A549 (cell line): ENCODE results near the gene HMGN3.

ENCODE experiments used
- CEBPB ChIP-seq, 2 experiments: fragments of >200 bp in 1 of 2; sonication (Bioruptor Twin) in 1 of 2; formaldehyde crosslinking in 1 of 2; IDR thresholded peaks; 2 replicates each; pipeline ENCODE4 v1.6.1; 2012 to 2016
- CHD4 ChIP-seq: fragments of 200-600 bp; sonication (generic); IDR thresholded peaks from 2 replicates; pipeline ENCODE4 v1.6.1; 2016; ENCODE audit warnings: antibody characterized with exemption, mild to moderate bottlenecking, borderline replicate concordance
- POLR2A ChIP-seq: IDR thresholded peaks from 2 replicates; pipeline ENCODE4 v1.6.1; 2012; ENCODE audit warnings: mild to moderate bottlenecking, low read length
- RAD21 ChIP-seq, 2 experiments: fragments of >200 bp in 1 of 2; sonication (Bioruptor Twin) in 1 of 2; formaldehyde crosslinking in 1 of 2; IDR thresholded peaks in 1 of 2; conservative IDR thresholded peaks in 1 of 2; 2 replicates in 1 of 2; 3 replicates in 1 of 2; pipeline ENCODE4 v1.6.1; 2012 to 2018; ENCODE audit warnings: inconsistent platforms in 1 of 2
- RNF2 ChIP-seq: fragments of 200-600 bp; sonication (generic); IDR thresholded peaks from 2 replicates; pipeline ENCODE4 v1.6.1; 2016; ENCODE audit warnings: low read depth, mild to moderate bottlenecking, antibody characterized with exemption, moderate library complexity, borderline replicate concordance
- TF ChIP-seq, protein P1 (sequence below): fragments of >200 bp; sonication (Bioruptor Twin); formaldehyde crosslinking; IDR thresholded peaks from 3 replicates; pipeline ENCODE4 v1.5.1; 2016
- TF ChIP-seq, protein P2 (sequence below): fragments of 200-600 bp; sonication (generic); IDR thresholded peaks from 2 replicates; pipeline ENCODE4 v1.6.1; 2016; ENCODE audit warnings: antibody characterized with exemption, mild to moderate bottlenecking, moderate library complexity
- TF ChIP-seq, protein P3 (sequence below): IDR thresholded peaks from 2 replicates; pipeline ENCODE4 v1.6.1; 2012

DNA sequence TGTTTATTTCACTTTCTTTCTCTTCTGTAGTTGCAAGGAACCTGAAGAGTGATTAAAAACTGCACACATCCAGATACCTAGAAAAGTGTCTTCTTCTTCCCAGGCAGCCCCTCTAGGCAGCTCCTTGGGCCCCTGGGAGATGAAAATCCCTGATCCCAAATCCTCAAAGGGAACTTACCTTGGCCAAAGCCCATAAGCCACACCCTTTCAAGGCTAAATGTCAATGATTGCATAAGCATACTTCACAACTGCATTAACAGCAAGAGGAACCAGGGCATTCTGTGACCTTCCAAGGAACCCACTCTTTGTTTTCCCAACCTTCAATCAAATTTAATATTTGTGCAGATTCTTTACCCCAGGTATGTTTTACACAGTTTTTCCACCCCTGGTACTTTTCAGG, 4.4 kb upstream of the HMGN3 start:
- TF ChIP-seq, protein P1, sequence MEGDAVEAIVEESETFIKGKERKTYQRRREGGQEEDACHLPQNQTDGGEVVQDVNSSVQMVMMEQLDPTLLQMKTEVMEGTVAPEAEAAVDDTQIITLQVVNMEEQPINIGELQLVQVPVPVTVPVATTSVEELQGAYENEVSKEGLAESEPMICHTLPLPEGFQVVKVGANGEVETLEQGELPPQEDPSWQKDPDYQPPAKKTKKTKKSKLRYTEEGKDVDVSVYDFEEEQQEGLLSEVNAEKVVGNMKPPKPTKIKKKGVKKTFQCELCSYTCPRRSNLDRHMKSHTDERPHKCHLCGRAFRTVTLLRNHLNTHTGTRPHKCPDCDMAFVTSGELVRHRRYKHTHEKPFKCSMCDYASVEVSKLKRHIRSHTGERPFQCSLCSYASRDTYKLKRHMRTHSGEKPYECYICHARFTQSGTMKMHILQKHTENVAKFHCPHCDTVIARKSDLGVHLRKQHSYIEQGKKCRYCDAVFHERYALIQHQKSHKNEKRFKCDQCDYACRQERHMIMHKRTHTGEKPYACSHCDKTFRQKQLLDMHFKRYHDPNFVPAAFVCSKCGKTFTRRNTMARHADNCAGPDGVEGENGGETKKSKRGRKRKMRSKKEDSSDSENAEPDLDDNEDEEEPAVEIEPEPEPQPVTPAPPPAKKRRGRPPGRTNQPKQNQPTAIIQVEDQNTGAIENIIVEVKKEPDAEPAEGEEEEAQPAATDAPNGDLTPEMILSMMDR = no peak
- TF ChIP-seq CEBPB (IDR thresholded peaks at IDR 0.05) (no peak), POLR2A (no peak), RNF2 (no peak), RAD21 (conservative IDR thresholded peaks at IDR 0.05 in 1 of 2, IDR thresholded peaks at IDR 0.05 in 1 of 2) (no peak), CHD4 (no peak)
- TF ChIP-seq, protein P2, sequence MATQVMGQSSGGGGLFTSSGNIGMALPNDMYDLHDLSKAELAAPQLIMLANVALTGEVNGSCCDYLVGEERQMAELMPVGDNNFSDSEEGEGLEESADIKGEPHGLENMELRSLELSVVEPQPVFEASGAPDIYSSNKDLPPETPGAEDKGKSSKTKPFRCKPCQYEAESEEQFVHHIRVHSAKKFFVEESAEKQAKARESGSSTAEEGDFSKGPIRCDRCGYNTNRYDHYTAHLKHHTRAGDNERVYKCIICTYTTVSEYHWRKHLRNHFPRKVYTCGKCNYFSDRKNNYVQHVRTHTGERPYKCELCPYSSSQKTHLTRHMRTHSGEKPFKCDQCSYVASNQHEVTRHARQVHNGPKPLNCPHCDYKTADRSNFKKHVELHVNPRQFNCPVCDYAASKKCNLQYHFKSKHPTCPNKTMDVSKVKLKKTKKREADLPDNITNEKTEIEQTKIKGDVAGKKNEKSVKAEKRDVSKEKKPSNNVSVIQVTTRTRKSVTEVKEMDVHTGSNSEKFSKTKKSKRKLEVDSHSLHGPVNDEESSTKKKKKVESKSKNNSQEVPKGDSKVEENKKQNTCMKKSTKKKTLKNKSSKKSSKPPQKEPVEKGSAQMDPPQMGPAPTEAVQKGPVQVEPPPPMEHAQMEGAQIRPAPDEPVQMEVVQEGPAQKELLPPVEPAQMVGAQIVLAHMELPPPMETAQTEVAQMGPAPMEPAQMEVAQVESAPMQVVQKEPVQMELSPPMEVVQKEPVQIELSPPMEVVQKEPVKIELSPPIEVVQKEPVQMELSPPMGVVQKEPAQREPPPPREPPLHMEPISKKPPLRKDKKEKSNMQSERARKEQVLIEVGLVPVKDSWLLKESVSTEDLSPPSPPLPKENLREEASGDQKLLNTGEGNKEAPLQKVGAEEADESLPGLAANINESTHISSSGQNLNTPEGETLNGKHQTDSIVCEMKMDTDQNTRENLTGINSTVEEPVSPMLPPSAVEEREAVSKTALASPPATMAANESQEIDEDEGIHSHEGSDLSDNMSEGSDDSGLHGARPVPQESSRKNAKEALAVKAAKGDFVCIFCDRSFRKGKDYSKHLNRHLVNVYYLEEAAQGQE = no peak
- TF ChIP-seq, protein P3, sequence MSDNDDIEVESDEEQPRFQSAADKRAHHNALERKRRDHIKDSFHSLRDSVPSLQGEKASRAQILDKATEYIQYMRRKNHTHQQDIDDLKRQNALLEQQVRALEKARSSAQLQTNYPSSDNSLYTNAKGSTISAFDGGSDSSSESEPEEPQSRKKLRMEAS = no peak
